Neuronal stem cell (in vitro differentiated cells): ENCODE results near the gene OR7G3.

Experiments used
- DNase-seq: peaks from one replicate; pipeline ENCODE4 v3.0.0-alpha.2; 2013; ENCODE audit warnings: low spot score
- H2AFZ ChIP-seq: one replicate; pipeline ENCODE4 v1.6.1; 2013; ENCODE audit warnings: mild to moderate bottlenecking, low read length, inconsistent platforms
- H2AK5ac ChIP-seq: 2 replicates; pipeline ENCODE4 v1.6.1; 2013; ENCODE audit warnings: low read depth, mild to moderate bottlenecking, inconsistent platforms, low read length, moderate library complexity, mixed read lengths
- H2BK120ac ChIP-seq: 2 replicates; pipeline ENCODE4 v1.6.1; 2013; ENCODE audit warnings: low read depth, mild to moderate bottlenecking, inconsistent platforms, low read length, moderate library complexity, mixed read lengths
- H2BK12ac ChIP-seq: one replicate; pipeline ENCODE4 v1.6.1; 2013; ENCODE audit warnings: low read length, inconsistent platforms
- H2BK15ac ChIP-seq: 2 replicates; pipeline ENCODE4 v1.6.1; 2013; ENCODE audit warnings: mild to moderate bottlenecking, low read length, inconsistent platforms, mixed read lengths
- H2BK5ac ChIP-seq: one replicate; pipeline ENCODE4 v1.6.1; 2013; ENCODE audit warnings: inconsistent platforms, mild to moderate bottlenecking, low read length, moderate library complexity
- H3K14ac ChIP-seq: one replicate; pipeline ENCODE4 v1.6.1; 2013; ENCODE audit warnings: low read length, inconsistent platforms
- H3K18ac ChIP-seq: 2 replicates; pipeline ENCODE4 v1.6.1; 2013; ENCODE audit warnings: low read length, inconsistent platforms
- H3K23ac ChIP-seq: 2 replicates; pipeline ENCODE4 v1.6.1; 2013; ENCODE audit warnings: low read depth, mild to moderate bottlenecking, mixed read lengths, low read length, inconsistent platforms; ENCODE audit not compliant: poor library complexity
- H3K27ac ChIP-seq: replicated peaks from 3 replicates; pipeline ENCODE4 v1.5.1; 2013; ENCODE audit warnings: low read length, inconsistent platforms
- H3K27me3 ChIP-seq, 3 experiments: 2 replicates each; pipeline ENCODE4 v1.6.1; 2013; ENCODE audit warnings: low read length in 3 of 3, mild to moderate bottlenecking in 2 of 3, inconsistent platforms in 1 of 3, low read depth in 1 of 3, mixed read lengths in 1 of 3, moderate library complexity in 1 of 3; ENCODE audit not compliant: control insufficient read depth in 3 of 3, insufficient read depth in 3 of 3
- H3K36me3 ChIP-seq, 2 donors: replicated peaks in 1 of 2; 2 replicates each; pipeline ENCODE4 v1.6.1; 2013; ENCODE audit warnings: low read length in 2 of 2; ENCODE audit not compliant: control insufficient read depth in 2 of 2, insufficient read depth in 2 of 2
- H3K4ac ChIP-seq: 2 replicates; pipeline ENCODE4 v1.6.1; 2013; ENCODE audit warnings: inconsistent platforms, mild to moderate bottlenecking, low read length, moderate library complexity
- H3K4me1 ChIP-seq, 2 donors: 1 replicate in 1 of 2; 2 replicates in 1 of 2; pipeline ENCODE4 v1.6.1; 2013; ENCODE audit warnings: low read length in 2 of 2, low read depth in 1 of 2; ENCODE audit not compliant: control insufficient read depth in 2 of 2, insufficient read depth in 1 of 2
- H3K4me2 ChIP-seq: one replicate; pipeline ENCODE4 v1.6.1; 2013; ENCODE audit warnings: mild to moderate bottlenecking, low read length, inconsistent platforms; ENCODE audit not compliant: insufficient read depth, poor library complexity, severe bottlenecking
- H3K4me3 ChIP-seq, 2 donors: 2 replicates each; pipeline ENCODE4 v1.5.1; 2013; ENCODE audit warnings: low read length in 2 of 2, mild to moderate bottlenecking in 2 of 2, inconsistent platforms in 1 of 2, moderate library complexity in 1 of 2
- H3K79me1 ChIP-seq: one replicate; pipeline ENCODE4 v1.6.1; 2013; ENCODE audit warnings: low read depth, mild to moderate bottlenecking, inconsistent platforms, low read length, moderate library complexity
- H3K9ac ChIP-seq: one replicate; pipeline ENCODE4 v1.6.1; 2013; ENCODE audit warnings: mild to moderate bottlenecking, low read depth, low read length, inconsistent platforms; ENCODE audit not compliant: poor library complexity
- H3K9me3 ChIP-seq, 2 donors: replicated peaks in 1 of 2; 2 replicates each; pipeline versions ENCODE3 to v1.6.1; 2013; ENCODE audit warnings: low read length in 2 of 2, mild to moderate bottlenecking in 2 of 2, inconsistent platforms in 1 of 2, low read depth in 1 of 2, mixed read lengths in 1 of 2, moderate library complexity in 1 of 2; ENCODE audit not compliant: control insufficient read depth in 2 of 2, insufficient read depth in 1 of 2
- H4K8ac ChIP-seq: one replicate; pipeline ENCODE4 v1.6.1; 2013; ENCODE audit warnings: low read depth, mild to moderate bottlenecking, inconsistent platforms, low read length, moderate library complexity
- H4K91ac ChIP-seq: one replicate; pipeline ENCODE4 v1.6.1; 2013; ENCODE audit warnings: low read length, low read depth, mild to moderate bottlenecking, inconsistent platforms; ENCODE audit not compliant: poor library complexity
- WGBS, 2 donors: extraction: QIAGEN DNeasy Blood & Tissue Kit; methylation state at CpG; one replicate each; pipeline ENCODE4 v1.1.7; 2013; ENCODE audit warnings: missing lambda C conversion rate in 2 of 2, mixed read lengths in 1 of 2; ENCODE audit not compliant: insufficient read length in 2 of 2, insufficient replicate concordance in 1 of 2; ENCODE audit errors: extremely low coverage in 2 of 2; 5-methylcytosine and 5-hydroxymethylcytosine counted together

OR7G3 gene

DNA sequence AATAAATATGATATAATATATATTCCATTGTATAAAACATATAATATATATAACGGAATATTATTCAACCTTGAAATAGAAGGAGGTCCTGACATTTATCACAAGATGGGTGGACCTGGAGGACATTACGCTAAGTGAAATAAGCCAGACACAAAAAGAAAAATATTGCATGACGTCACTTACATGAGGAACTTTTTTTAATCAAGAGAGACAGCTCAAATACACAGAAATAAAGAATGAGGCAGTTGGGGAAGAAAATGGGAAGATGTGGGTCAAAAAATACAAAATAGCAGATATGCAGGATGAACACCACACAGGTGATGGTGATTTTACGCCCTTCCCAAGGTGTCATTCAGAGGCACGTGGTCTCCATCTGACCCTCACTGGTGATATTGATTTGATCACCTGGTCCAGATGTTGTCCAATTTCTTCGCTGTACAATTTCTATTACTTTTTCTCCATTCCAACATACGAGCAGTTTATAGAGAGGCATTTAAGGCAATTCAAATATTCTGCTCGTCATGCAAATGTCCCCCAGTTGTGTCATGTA, 12.9 kb upstream of the OR7G3 start:
- no peak overlapping the region for H3K27ac ChIP-seq
- no peak overlapping the region for H3K9ac ChIP-seq
- no peak overlapping the region for H2BK120ac ChIP-seq
- H3K4ac ChIP-seq = no peak overlapping the region
- peak overlapping the region; percentile 79 to 97 for H3K4me3 ChIP-seq
- no CpG with 5 or more reads among the region's 8 CpGs for WGBS, 2 donors
- no peak overlapping the region for H3K14ac ChIP-seq
- H3K18ac ChIP-seq = no peak overlapping the region
- H2BK5ac ChIP-seq = no peak overlapping the region
- H3K4me1 ChIP-seq = peaks cover 0 to 4% of the 10 kb centered on the region in 2 donors
- H3K9me3 ChIP-seq = peaks cover 1 to 27% of the 10 kb centered on the region in 2 donors
- DNase-seq = no peak
- no peak overlapping the region for H4K8ac ChIP-seq
- H3K4me2 ChIP-seq = peak overlapping the region; percentile 79
- no peak overlapping the region for H2BK15ac ChIP-seq
- H2BK12ac ChIP-seq = no peak overlapping the region
- peak overlapping the region; percentile 95 for H2AFZ ChIP-seq
- H4K91ac ChIP-seq = no peak overlapping the region
- peaks cover 2 to 22% of the 10 kb centered on the region in 2 donors for H3K36me3 ChIP-seq
- H3K79me1 ChIP-seq = no peaks in the 10 kb centered on the region
- H3K27me3 ChIP-seq = no peaks in the 10 kb centered on the region
- H2AK5ac ChIP-seq = no peak overlapping the region
- no peak overlapping the region for H3K23ac ChIP-seq

DNA sequence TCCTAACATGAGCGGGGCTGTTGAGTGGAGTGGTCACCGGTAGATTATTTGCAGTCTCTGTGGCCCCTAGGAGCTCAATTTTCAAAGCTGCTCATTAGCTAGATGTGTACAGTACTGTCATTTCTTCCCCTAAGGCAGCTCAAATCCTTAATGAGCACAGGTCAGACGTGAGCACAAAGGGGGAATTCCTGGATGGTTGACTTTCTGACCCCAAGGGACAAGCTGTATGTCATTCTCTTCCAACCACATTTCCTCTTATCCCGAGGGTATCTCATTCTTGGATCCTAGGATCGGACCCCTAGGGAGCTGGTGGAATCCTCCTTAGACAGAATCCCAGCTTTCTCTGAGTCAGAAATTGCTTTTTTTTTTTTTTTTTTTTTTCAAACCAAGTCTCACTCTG, 5.7 kb upstream of the OR7G3 start:
- Histone ChIP-seq H3K18ac (no peak overlapping the region), H3K23ac (no peak overlapping the region), H2BK5ac (no peak overlapping the region), H3K79me1 (no peaks in the 10 kb centered on the region), H4K91ac (no peak overlapping the region), H2BK15ac (no peak overlapping the region), H3K14ac (no peak overlapping the region), H3K27ac (no peak overlapping the region), H3K4me3 (no peak overlapping the region), H3K9me3 (peaks cover 0 to 3% of the 10 kb centered on the region in 2 donors), H4K8ac (no peak overlapping the region), H3K9ac (no peak overlapping the region), H3K4me2 (no peak overlapping the region), H3K36me3 (no peaks in the 10 kb centered on the region), H2AFZ (no peak overlapping the region), H3K4me1 (no peaks in the 10 kb centered on the region), H2AK5ac (no peak overlapping the region), H3K27me3 (no peaks in the 10 kb centered on the region), H3K4ac (no peak overlapping the region), H2BK12ac (no peak overlapping the region), H2BK120ac (no peak overlapping the region)
- no CpG with 5 or more reads among the region's 5 CpGs for WGBS, 2 donors
- DNase-seq = no peak

GRCh38 chr19:9130965-9131364, 4.2 kb upstream of the OR7G3 start:
- H2BK5ac ChIP-seq = no peak overlapping the region
- H3K27me3 ChIP-seq = no peaks in the 10 kb centered on the region
- H3K9me3 ChIP-seq = peaks cover 0 to 8% of the 10 kb centered on the region in 2 donors
- no peak overlapping the region for H3K14ac ChIP-seq
- H2BK15ac ChIP-seq = no peak overlapping the region
- no peak overlapping the region for H2BK12ac ChIP-seq
- H4K8ac ChIP-seq = no peak overlapping the region
- no peaks in the 10 kb centered on the region for H3K79me1 ChIP-seq
- H3K27ac ChIP-seq = no peak overlapping the region
- H3K4ac ChIP-seq = no peak overlapping the region
- no CpG with 5 or more reads among the region's 1 CpG for WGBS, 2 donors
- no peak overlapping the region for H2AFZ ChIP-seq
- no peak overlapping the region for H3K4me2 ChIP-seq
- H3K4me1 ChIP-seq = no peaks in the 10 kb centered on the region
- no peak overlapping the region for H3K4me3 ChIP-seq
- H4K91ac ChIP-seq = no peak overlapping the region
- no peak overlapping the region for H3K9ac ChIP-seq
- DNase-seq = no peak
- no peak overlapping the region for H3K23ac ChIP-seq
- no peak overlapping the region for H3K18ac ChIP-seq
- H3K36me3 ChIP-seq = no peaks in the 10 kb centered on the region
- no peak overlapping the region for H2BK120ac ChIP-seq
- no peak overlapping the region for H2AK5ac ChIP-seq

DNA sequence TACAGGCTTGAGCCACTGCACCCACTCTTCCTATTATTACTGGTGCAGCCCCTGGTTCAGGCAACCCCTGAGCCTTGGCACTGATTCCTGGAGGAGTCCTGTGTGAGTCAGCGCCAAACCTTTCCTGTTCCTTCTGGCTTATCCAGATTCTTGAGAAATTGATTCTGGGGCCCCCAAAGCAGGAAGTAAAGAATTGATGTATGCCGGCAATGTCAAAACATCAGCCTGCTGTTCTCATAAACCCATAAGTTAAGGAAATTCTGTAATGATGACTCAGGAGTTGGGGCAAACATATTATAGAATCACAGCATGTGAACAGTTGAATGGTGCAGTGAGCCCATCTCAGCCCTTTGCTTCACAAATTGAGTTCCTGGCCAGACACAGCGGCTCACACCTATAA, 1.4 kb upstream of the OR7G3 start:
- Histone ChIP-seq H3K27me3 (no peaks in the 10 kb centered on the region), H2BK5ac (no peak overlapping the region), H3K23ac (no peak overlapping the region), H3K27ac (no peak overlapping the region), H2AK5ac (no peak overlapping the region), H3K9me3 (peaks cover 0 to 9% of the 10 kb centered on the region in 2 donors), H3K4me1 (no peaks in the 10 kb centered on the region), H2AFZ (no peak overlapping the region), H4K8ac (no peak overlapping the region), H2BK12ac (no peak overlapping the region), H3K14ac (no peak overlapping the region), H3K4me2 (no peak overlapping the region), H3K36me3 (no peaks in the 10 kb centered on the region), H3K9ac (no peak overlapping the region), H3K4ac (no peak overlapping the region), H3K79me1 (no peaks in the 10 kb centered on the region), H3K18ac (no peak overlapping the region), H2BK120ac (no peak overlapping the region), H4K91ac (no peak overlapping the region), H2BK15ac (no peak overlapping the region), H3K4me3 (no peak overlapping the region)
- no CpG with 5 or more reads among the region's 3 CpGs for WGBS, 2 donors
- DNase-seq = no peak
